Ishikawa (cell line): ENCODE data around the gene NKAIN2.

Experiments used
- EGR1 ChIP-seq: IDR thresholded peaks from 2 replicates; pipeline ENCODE4 v1.6.1; 2012
- EP300 ChIP-seq: IDR thresholded peaks from 2 replicates; pipeline ENCODE4 v1.6.1; 2012; ENCODE audit warnings: borderline replicate concordance
- MAX ChIP-seq: IDR thresholded peaks from 2 replicates; pipeline ENCODE4 v1.6.1; 2012
- RAD21 ChIP-seq: IDR thresholded peaks from 2 replicates; pipeline ENCODE4 v1.6.1; 2012; ENCODE audit warnings: low read depth
- REST ChIP-seq: IDR thresholded peaks from 2 replicates; pipeline ENCODE4 v1.6.1; 2012; ENCODE audit warnings: low read depth, mild to moderate bottlenecking
- TAF1 ChIP-seq: IDR thresholded peaks from 2 replicates; pipeline ENCODE4 v1.6.1; 2012; ENCODE audit warnings: low read depth, mild to moderate bottlenecking
- TEAD4 ChIP-seq: IDR thresholded peaks from 2 replicates; pipeline ENCODE4 v1.6.1; 2012
- YY1 ChIP-seq: IDR thresholded peaks from 2 replicates; pipeline ENCODE4 v1.6.1; 2012; ENCODE audit warnings: low read depth

GRCh38 chr6:124688369-124688768 lies 884.7 kb downstream of the NKAIN2 start:
- no peak for TF ChIP-seq TAF1
- no peak for TF ChIP-seq YY1
- no peak for TF ChIP-seq EGR1
- no peak for TF ChIP-seq RAD21
- no peak for TF ChIP-seq EP300
- no peak for TF ChIP-seq TEAD4
- TF ChIP-seq MAX, result no peak
- TF ChIP-seq REST, result no peak
